Activated CD8-positive, alpha-beta memory T cell treated with anti-CD3 and anti-CD28 coated beads, Interleukin-2, amount 50 U/mL, for 1 hour (primary cell): Measurements from ENCODE around the gene STRADA.

Experiments used
- DNase-seq: peaks from one replicate; pipeline ENCODE4 v3.0.0-alpha.2; 2020; ENCODE audit errors: extremely low read depth

Gene STRADA

GRCh38 chr17:63682981-63683380, 58.6 kb downstream of the STRADA start:
- no peak for DNase-seq

- DNase-seq = no peak
These were observed 59.2 kb downstream of the STRADA start for GRCh38 chr17:63682441-63682840.

- no peak for DNase-seq
These were observed 60.1 kb downstream of the STRADA start for GRCh38 chr17:63681530-63681929.

DNA sequence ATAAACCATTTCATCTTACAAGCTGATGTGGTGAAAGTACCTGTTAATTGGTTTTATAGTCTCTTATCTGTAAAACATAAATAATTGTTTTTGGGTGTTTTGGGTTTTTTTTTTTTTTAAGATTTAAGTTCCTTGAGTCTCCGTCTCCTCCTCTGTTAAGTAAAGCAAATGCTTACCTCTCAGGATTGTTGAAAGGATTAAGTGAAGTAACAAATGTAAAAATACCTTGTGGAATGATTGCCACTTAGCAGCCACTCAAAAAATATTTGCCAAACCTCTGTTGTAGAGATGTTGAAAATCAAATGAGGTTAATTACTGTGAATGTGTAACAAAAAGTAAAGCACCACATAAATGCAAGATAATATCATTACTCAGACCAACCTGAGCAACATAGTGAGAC, 60.9 kb downstream of the STRADA start:
- no peak for DNase-seq

GRCh38 chr17:63679214-63679613, 62.4 kb downstream of the STRADA start:
- DNase-seq = no peak

- DNase-seq = no peak
These were observed 65.0 kb downstream of the STRADA start for GRCh38 chr17:63676584-63676983.

DNA sequence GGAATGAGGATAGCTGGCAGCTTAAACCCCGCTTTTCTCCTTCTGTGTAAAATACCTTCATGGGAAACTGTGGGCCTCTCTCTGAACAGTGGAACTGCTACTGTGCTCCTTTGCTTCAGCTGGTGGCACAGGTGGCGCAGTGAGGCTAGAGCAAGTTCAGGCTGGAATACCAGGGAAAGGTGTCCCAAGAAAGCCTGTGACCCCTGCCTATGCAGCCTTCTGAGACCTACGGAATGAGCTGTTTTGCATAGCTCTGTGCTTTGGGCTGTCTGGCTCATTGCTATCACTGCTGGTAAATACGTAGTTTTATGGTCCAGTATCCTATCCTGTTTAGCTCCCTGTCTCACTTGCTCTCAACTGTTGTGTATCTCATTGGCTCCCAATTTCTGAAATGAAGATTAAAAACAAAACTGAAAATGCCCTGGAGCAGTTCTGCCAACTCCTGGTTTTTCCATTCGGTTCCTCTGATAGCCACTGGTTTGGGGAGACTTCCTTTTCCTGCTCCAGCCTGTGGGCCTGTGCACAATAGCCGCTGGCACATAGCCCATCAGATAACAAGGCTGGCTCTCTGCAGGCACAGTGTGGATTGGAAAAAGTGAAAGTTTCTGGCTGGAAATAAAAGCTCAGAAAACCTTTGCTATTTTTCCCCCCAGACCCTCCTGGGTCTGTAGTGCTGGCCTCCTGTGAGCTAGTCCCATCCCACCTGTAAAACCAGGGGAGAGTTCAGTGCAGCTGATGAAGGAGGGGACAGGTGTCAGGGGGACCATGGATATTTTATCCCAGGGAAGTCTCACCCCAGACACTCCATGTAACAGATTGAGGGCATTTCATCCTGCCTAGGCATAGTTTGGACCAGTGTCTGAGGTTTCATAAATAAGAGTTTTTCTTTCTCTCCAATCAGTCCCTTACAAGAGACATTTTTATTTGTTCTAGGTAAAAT, 65.7 kb downstream of the STRADA start:
- no peak for DNase-seq

DNA sequence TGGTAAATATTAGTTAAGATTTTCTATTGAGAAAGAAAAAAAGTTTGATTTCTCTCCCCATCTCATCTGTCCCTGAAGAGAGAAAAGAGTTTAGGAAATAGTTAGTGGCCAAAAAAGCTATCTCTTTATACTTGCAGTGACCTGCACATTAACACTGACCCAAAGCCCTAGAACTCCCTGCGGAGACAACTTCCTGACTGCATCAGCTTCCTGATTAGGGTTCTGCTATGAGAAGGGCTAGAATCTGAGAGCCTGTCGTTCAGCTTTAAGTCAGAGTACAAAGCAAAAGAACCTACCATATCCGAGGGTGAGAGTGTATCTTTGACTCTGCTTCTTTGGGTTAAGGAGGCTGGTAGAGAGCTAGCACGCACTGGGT, 66.4 kb downstream of the STRADA start:
- no peak for DNase-seq

GRCh38 chr17:63672856-63673255, 68.7 kb downstream of the STRADA start:
- DNase-seq = no peak

GRCh38 chr17:63665527-63666214, 75.9 kb downstream of the STRADA start:
- DNase-seq = no peak

GRCh38 chr17:63659850-63660249, 81.7 kb downstream of the STRADA start:
- DNase-seq = no peak

DNA sequence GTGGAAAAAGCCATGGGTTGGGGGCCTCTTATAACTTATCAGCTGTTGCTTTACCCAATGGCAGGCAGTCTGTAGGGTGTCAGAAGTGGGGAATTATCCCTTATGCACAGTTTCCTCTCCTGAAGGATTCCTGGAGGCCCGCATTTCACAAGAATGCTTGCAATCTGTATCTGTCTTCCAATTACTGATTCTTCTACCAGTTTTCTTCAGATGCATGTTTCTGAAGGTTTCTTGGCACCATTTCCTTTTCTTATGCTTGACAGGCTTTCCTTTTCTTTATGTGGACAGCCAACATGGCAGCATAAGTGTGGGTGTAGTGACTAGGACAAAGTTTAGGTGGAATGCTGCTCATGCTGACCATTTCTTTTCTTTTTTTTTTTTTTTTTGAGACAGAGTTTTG, 83.2 kb downstream of the STRADA start:
- DNase-seq = no peak

DNA sequence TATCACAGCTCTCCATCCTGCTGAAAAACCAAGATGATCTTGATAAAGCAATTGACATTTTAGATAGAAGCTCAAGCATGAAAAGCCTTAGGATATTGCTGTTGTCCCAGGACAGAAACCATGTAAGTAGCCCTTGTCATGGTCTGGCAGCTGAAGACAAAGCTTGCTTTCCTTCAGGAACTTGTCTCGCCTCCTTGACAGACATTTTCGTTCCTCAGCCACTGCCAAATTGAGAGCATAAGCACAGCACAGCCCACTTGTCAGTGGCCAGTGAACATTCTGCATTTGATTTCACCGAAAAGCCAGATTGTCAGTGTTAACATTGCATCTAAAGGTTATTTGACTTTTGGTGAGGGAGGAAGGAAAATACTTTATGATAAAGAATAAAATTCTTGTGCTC, 83.8 kb downstream of the STRADA start:
- no peak for DNase-seq

DNA sequence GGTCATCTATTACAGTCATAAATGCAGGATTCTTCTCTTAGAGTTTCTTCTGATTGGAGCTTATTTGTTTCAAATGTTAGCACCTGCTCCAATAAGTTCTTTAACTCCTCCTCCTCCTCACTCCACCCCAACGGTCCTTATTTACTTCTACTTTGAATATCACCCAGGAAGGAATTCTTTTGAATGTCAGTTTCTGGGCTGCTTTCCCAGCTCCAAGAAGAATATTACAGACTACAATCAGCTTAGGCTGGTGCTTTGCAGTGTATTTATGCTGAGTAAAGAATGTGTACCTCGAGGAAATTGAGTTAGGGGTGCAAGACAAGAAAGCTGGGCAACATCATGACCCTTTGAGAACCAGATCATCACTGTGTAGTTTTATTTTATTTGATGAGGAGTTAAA, 88.5 kb downstream of the STRADA start:
- DNase-seq = no peak
